GM21619 (cell line): Measurements from ENCODE around the gene HRH3.

Source experiments
- ATAC-seq: cut with Tn5 transposase; IDR thresholded peaks from one replicate; pipeline ENCODE4 v1.9.1; 2021; ENCODE audit not compliant: unreplicated experiment

HRH3 gene

DNA sequence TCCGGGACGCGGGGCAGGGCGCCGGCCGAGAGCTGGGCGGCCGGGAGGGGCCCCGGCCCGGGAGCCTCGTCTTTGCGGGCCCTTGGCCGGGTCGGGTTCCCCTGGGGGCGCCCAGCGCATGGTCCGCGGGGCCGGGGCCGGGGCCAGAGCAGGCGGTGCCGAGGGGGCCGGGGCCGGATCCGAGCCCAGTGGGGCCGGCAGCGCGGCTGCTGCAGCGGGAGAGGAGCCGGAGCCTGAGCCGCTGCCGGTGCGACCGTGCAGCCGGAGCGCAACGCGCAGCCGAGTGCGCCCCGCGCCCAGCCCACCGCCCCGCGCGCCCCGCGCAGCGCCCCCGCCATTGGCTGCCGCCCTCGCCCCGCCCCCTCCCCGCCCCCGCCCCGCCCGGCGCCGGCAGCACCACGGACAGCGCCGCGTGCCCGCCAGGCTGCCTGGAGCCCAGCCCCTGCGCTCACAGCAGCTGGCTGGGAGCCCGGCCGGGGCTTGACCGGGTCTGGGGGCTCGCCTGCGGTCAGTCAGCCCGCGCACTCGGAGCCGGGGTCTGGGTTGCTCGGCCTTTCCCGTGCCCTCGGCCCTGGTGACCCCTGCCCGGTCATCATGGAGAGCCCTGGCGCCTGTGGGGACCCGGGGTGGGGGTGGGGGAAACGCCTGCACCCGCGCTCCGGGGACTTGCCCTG lies at the start of gene HRH3:
HRH3 (minus strand) TSS at position 287 of the 674 bp plus-strand sequence. CDS start 308 bp downstream, outside the sequence.
- no peak for ATAC-seq

DNA sequence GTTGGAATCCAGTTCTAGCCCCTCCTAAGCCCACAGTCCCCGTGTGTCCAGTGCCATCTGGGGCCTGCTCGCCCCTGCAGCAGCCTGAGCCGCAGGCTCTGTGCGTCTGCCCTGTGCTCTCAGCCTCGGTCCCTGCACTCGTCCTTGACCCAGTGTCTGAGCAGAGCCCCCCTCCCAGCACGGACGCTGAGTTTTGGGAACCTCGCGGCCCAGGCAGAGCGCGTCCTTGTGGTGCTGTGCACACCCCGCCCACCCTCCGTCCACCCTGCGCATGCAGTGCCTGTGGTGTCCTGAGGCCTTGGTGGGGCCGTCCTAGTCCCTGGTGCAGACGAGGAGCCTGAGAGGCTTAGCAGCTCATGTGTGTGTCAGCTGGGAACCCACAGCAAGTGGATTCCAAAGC lies 49.8 kb upstream of the HRH3 start:
- ATAC-seq = no peak

DNA sequence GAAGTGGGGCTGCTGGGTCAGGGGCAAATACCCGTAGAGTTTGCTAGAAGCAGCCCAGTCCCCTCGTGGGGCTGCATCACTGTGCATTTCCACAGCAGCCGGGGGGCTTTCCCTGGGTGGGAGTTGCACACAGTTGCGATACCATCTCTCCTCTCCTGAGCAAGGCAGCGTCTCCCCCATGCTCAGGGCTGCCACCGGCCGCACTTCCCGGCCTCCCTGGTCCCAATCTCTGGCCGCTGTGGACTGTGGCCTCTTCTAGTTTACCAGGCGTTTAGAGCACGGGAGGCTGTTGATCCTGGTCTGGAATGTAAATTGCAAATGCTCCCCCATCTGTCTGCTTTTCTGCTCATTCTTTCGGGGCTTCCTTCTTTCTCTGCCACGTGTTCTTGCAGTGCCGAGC lies 49.3 kb upstream of the HRH3 start:
- ATAC-seq = no peak

DNA sequence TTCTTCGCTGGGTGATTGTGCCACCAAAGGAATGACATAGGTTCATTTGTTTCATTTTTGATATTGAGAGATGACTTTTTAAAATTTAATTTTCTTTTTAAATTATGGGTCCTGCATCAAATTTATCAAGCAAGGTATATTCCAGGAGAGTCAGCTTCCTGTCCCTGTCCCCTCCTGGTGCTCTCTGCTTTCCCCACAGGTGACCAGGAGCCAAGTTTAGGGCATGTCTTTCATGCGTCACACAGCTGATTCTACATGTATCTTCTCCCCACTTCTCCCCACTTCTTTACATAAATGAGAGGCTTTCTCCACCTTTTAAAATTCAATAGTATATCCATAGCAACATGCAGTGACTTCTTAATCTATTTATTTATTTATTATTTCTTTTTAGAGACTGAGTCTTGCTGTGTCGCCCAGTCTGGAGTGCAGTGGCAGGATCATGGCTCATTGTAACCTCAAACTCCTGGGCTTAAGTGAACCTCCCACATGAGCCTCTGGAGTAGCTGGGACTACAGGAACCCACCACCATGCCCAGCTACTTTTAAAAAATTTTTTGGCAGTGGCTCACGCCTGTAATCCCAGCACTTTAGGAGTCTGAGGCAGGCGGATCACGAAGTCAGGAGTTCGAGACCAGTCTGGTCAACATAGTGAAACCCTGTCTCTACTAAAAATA lies 48.3 kb upstream of the HRH3 start:
- no peak for ATAC-seq

DNA sequence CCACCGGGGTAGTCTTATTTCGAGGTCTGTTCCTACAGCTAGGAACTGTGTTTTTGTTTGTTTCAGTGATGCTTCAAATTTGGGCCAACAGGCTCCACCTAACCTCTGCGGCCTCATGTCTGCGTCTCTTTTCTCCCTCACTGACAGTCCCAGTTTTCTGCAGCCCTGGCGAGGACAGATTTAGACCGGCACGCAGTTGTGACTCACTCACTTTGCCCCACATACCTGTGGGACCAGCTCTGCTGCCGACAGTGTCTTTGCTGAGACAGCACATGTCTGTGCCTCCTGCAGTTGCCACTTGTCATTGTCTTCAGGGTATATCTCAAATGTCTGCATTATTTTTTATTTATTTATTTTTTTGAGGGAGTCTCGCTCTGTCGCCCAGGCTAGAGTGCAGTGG lies 47.5 kb upstream of the HRH3 start:
- no peak for ATAC-seq

DNA sequence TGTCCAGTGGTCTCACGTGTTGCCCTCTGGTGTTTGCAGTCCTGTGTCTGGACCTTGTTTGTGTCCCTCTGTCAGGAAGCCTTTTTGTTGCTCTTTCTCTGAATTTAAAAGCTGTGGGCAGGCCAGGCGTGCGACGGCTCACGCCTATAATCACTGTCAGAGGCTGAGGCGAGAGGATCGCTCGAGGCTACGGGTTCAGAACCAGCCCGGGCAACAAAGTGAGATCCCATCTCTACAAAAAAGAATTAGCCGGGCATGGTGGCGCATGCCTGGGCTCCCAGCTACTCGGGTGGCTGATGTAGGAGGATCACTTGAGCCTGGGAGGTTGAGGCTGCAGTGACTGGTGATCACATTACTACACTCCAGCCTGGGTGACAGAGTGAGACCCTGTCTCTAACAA lies 46.8 kb upstream of the HRH3 start:
- ATAC-seq = no peak

DNA sequence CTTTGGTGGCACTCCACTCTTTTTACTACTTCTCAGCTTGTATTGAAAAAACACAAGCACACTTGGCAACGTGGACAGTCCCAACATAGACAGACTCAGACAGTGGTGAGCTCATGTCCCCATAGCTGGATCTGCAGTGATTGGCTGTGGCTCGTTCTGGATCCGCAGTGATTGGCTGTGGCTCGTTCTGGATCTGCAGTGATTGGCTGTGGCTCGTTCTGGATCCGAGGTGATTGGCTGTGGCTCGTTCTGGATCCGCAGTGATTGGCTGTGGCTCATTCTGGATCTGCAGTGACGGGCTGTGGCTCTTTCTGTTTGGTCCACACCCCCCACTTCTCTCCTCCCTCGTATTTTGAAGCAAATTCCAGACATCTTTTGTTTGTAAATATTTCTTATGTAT lies 46.3 kb upstream of the HRH3 start:
- ATAC-seq = no peak

DNA sequence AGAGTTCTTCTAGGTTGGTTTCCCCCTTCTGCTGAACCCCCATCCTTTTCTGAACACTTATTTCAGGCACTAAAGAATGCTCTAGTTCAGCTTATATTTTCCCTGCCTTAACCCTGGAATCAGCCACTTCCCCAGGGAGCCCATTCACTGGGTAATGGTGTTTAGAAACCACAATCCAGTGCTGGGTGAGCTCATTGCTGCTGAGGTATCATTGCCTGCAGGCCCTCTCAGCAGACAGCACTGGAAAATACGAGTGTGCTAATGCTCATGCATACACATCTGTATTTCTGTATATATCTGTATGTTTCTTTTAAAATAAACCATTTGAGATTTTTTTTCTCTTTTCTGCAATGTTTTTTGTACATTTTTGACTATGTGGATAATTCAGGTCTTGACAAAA lies 45.3 kb upstream of the HRH3 start:
- ATAC-seq = no peak

DNA sequence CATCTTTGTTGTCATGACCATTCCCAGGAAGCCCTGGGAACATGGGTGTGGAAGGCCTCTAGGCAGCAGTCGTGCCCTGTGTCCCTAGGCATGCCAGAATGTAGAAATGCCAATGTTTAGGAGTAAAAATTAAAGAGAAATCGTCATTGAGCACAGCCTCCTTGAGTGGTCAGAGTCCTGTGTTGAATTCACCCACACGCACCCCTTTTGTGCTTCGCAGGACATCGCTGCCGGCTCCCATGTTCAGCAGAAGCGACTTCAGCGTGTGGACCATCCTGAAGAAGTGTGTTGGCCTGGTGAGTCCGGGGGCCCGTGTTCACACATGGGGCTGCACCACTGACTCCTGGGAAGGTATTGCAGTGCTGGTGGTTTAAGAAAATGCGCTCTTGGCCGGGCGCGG lies 43.3 kb upstream of the HRH3 start:
- ATAC-seq = no peak

DNA sequence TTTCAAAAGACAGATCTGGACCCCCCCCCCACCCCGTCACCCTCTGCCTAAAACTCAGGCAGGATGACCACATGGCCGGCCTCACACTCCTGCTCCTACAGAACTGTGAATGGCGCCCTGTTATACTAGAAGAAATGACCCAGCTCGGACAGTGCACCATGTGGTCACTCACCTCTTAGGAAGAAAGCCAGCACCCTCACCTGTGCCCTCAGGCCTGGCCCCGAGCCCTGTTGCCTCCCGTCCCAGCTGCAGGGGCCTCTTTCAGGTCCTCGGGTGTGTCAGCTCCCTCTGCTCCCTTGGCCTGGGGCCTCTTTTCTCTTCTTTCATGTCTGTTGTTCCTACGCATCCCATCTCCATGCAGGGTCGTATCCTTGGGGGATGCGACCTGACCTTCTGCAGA lies 42.0 kb upstream of the HRH3 start:
- no peak for ATAC-seq

DNA sequence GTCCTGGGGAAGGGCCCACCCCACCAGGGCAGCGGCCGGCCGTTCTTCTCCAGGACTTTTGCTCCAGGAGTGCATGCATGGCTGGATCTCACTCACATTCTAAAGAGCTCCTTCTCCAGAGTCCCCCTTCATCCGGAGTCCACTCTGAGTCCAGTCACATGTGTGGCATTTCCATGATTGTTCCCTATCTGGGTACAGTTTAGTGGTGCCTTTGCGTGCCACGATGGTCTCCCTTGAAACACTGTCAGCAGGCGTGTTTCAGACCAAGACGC lies 39.2 kb upstream of the HRH3 start:
- no peak for ATAC-seq

DNA sequence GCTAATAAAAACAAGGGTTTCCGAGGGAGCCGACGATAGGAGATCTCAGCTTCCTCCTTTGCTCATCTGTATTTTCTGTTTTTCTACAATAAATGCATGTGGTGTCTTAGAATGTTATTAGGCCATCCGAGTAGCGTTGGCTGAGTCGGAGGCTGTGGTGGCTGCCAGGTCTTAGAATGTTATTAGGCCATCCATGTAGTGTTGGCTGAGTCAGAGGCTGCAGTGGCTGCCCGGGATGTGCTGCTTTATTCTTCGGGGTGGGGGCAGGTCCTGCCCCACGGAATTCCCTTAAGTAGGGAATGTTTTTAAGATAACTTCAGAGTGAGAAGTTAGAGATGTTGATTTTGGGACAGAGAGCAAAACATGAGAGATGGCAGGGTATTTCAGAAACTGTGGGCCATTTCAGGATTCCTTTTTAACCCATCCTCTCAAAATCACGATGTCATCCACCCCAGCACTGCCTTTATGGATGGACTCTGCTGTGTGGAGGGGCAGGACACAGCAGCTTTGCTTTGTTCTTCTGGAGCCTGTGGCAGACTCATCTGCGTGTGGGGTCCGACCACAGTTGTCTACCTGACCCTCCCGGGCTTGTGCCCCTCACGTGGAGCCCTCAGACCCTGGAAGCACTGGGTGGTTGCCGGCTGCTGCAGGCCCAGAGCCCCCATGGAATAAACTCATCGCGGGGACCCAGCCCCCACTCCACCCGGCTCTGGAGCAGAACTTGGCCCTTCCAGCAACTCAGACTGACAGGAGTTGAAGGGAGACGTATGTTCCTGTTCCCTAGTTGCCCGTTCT lies 38.6 kb upstream of the HRH3 start:
- no peak for ATAC-seq

DNA sequence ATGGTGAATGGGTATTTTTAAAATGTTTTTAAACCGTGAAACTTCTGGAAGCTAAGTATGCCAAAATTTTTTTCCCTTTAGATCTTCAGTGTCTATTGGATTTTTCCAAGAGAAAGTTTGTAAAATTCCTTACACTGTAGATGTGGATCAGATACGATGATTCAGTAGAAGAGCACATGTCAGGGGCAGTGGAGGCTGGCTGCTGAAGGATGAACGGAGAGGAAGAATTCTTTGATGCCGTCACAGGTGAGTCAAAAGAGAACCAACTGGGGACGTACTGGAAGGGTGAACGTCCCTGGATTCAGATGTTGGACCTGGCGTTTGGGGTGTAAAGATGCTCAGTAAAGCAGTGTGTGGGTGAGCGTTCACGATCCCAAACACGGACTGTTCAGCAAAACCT lies 35.9 kb upstream of the HRH3 start:
- no peak for ATAC-seq

DNA sequence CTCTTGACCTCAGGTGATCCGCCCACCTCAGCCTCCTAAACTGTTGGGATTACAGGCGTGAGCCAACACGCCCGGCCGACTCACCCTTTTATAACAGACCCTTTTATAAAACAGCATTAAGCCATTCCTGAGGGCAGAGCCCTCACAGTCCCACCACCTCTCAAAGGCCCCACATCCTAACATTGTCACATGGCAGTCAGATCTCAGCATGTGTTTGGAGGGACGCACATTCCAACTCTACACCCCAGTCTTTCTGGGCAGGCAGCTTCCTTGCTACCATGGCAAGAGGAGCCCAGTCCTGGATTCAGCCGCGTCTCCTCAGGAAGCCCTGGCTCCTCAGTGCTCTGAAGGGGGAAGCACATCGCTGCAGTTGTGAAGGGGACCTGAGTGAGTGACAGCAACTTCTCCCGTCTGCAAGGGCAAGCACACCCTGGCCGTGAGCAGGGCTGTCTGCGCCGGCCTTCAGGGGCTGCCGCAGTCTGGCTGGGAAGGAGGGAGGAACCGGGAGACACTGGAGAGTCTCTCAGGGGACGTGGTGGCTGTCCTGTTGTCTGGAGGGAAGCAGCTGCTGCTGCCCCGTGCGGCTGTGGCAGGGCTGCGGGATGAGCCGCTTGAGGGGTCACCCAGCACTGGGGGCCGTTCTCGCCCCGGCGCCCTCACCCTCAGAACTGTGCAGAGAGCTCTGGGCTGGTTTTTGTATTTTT lies 34.1 kb upstream of the HRH3 start:
- ATAC-seq = no peak

DNA sequence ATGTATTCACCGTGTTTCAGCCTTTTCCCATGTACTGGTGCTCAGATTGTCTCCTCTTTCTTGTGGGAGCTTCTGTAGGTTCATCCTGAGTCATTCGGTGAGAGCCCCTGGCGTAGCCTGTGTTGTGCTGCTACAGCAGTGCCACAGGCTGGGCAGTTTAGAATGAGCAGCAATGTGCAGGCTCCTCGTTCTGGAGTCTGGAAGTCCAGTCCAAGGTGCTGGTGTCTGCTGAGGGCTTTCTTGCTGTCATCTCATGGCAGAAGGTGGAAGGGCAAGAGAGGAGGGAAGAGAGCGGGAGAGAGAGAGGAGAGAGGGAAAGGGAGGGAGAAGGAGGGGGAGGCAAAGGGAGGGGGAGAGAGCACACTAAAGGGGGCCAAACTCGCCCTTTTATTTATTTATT lies 33.3 kb upstream of the HRH3 start:
- ATAC-seq = no peak

DNA sequence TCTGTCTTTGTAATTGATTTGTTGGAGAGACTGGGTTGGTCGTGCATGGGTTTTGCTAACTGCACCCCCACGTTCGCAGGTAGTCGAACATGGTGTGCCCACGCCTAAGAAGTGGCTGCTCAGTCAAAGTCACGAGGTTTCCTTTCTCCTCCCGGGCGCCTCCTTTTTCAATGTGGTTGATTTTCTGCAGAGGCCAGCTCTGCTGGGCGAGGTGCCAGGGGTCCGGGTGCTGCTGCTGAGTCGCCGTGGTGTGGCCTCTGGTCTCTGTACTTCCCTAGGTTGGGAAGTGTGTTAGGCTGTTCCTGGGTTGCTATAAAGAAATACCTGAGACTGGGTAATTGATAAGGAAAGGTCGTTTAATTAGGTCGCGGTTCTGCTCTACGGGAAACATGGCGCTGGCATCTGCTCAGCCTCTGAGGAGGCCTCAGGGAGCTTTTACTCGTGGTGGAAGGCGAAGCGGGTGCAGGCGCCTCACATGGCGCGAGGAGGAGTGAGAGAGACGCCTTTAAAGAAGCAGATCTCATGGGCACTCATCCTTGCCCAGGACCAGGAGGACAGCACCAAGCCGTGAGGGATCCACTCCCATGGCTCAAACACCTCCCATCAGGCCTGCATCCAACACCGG lies 32.4 kb upstream of the HRH3 start:
- ATAC-seq = no peak

DNA sequence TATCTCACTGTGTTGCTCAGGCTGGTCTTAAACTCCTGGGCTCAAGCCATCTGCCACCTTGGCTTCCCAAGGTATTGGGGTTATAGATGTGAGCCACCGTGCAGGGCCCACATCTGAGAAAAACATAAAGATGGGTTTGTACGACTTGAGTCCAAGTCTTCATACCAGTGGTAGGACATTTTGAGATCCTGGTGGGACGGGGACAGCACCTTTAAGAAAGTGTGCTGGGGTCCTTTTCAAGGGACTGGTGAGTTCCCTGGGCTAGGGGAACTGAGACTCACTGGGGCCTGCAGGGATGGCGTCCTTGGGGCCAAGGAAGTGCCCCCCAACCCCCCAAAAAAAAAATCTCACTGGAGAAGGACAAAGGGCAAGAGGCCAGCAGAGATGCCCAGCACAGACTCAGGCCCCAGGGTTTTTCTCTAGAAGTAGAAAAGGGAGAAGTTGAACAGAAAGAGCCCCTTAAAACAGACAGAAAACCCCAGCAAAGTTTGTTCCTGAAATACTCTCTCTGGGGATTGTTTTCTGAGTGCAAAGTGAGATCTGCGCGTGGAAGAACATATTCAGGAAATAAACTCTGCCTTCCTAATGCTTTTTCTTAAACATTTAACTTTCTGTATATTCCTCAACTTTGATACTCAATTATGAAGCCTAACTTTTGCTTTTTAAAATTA lies 28.9 kb upstream of the HRH3 start:
- ATAC-seq = no peak

DNA sequence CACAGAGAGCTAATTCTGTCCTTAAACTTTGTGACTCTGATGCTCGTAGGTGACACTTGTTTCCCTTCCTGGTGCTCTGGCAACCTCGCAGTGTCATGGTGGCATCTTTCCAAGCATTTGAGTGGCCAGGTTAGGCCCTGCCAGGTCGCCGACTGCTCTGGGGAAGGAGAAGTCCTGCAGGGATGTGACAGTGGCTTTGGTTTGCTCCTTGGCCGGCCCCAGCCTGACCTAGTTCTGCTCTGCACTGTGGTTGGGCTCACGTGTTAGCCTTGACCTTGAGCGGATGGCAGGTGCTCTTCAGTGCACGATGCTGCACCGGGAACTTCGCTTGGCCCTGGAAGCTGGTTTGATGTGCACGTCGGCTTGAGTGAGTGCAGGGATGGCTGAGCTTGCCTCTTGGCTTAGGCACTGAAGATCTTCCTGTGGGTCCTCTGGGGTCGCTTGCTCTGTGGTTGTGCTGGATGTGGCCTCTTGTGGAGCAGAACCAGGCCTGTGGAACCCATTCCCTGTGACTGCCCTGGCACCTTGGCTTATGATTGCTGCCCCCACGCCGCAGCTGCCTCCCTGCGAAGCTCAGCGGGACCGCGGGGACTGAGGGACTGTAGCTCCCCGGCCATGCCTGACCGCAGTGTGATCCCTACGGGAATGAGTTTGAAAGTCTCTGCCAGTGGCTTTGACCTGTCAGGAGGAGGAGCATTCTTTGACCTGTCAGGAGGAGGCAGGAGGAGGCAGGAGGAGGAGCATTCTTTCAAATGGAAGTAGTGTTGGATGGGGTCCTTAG lies 27.0 kb upstream of the HRH3 start:
- ATAC-seq = no peak

DNA sequence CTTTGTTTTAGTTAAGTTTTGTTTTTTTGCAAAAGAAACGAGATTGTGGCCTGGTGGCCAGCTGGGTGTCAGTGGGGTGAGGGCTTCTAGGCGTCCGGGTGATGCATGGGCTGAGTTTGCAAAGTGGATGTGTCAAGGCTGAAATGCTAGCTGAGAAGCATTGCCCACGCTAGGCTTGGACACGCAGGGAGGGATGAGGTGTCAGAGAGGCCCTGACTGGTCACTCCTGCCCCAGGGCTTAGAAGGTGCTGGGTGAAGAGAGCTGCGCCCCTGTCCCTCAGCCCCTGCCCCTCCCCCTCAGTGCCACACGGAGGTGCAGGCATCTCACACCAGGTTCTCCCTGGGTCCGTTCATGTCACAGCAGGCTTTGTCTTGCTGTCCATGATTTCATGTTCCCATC lies 26.4 kb upstream of the HRH3 start:
- ATAC-seq = no peak

DNA sequence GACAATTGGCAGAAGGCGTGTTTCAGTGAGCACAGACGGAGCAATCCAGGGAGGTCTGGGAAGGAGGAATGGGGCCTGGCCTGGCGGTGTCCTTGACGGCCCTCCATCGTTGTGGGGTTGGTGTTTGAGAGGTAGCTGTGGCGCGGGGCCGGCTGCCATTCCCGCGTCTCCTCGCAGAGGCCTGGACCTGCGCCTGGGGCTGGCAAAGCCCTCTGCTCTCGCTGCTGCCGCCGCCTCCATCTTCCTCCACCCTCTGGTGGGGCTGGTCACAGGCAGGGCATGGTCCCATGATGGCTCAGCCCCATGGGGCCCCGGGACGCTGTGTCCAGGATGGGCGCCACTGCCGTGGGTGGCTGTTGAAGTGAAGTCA lies 25.8 kb upstream of the HRH3 start:
- no peak for ATAC-seq
